Fibroblast of skin of right biceps (primary cell): ENCODE data around the gene B4GAT1.
"Not testable (repeated sequence)": the region's sequence is repeated elsewhere in the genome, so short reads cannot be mapped to it uniquely, and the experiment has no call there.

ENCODE experiments used
- DNase-seq: peaks from one replicate; pipeline ENCODE4 v3.0.0-alpha.2; 2013

Gene B4GAT1

GRCh38 chr11:66320289-66320688 is 27.1 kb downstream of the B4GAT1 start:
- not testable (repeated sequence) for DNase-seq

- no peak for DNase-seq
Measured at GRCh38 chr11:66318600-66318970, 28.8 kb downstream of the B4GAT1 start.

GRCh38 chr11:66317723-66318599 is 29.5 kb downstream of the B4GAT1 start:
- DNase-seq, result peak; percentile 91

DNA sequence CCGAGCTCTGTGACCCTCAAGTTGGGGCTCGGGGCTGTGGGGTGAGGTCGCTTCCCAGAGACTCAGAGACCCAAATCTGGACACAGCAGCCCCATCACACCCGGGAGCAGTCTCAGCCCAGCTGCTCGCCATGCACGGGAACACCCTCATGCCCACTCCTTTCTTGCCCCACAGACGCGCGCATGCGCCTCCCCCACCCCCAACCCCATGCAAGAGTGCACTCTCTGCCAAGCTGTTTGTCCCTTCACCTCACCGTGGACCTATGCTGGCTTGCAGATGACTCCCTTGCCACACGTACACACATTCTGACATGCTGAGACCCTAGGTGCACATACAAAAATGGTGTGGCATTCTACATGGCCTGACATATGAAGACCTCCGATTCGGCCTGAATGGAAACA is 30.1 kb downstream of the B4GAT1 start:
- DNase-seq, result peak; percentile 84

- DNase-seq, result peak; percentile 94
Measured at GRCh38 chr11:66316849-66317251, 30.6 kb downstream of the B4GAT1 start, which contains the start of gene CD248. CD248 (minus strand) TSS chr11:66317044; CDS start chr11:66317027, 17 bp downstream.

- DNase-seq, result no peak
Measured at GRCh38 chr11:66315921-66316811, 31.3 kb downstream of the B4GAT1 start.

DNA sequence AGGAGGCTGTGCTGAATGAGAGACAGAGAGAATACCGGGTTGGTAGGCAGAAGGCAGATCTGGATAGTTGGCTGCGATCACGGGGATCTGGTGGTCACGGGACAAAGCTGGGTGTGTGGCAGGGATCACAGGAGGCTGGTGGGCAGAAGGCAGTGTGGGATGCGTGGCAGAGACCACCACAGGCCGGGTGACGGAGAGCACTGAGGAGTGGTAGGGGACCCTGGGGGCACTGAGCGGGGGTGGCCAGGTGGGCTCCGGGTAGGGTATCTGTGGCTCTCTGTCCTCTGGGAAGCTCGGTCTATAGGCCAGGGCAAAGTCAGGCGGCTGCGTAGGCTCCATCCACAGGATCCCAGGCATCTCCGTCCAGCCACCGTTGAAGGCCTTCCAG is 31.9 kb downstream of the B4GAT1 start:
- no peak for DNase-seq

DNA sequence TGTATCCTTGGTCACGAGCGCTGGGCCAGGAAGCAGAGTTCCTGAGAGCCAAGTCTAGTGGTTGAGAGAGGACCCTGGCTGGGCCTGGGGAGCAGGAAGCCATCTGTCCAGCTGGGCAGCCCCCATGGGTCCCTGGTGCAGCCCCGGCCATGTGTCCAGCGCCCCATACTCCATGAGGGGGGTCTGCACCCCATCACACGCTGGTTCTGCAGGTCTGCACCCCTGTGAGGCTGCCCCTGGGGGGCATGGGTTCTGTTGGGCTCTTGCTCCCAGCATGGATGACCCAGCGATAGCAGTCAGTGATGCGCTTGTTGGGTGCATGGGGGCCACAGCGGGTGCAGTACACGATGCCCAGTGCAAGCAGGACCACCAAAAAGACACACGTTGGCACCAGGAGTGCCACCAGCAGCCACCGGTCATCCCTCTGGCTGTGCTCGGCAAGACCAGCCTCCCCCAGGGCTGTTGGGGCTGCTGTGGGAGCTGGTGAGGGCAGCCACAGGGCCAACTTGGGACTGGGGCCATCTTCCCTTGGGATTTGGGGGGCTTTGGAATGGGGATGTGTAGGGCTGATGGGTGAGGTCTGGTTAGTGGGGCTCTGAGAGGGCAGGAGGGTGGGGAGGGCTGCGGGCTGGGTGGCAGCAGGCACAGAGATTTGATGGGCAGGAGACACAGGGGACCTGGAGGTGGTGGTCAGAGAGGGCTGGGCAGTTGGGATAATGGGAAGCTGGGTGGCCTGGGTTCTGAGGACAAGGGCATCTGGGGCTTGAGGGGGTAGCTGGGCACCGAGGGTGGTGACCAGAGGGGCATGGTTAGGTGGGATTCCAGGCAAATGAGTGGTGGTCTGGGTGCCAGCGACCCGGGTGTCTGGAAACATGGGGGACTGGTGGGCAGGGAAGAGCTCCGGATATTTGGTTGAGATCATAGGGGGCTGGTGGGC is 32.6 kb downstream of the B4GAT1 start:
- no peak for DNase-seq

DNA sequence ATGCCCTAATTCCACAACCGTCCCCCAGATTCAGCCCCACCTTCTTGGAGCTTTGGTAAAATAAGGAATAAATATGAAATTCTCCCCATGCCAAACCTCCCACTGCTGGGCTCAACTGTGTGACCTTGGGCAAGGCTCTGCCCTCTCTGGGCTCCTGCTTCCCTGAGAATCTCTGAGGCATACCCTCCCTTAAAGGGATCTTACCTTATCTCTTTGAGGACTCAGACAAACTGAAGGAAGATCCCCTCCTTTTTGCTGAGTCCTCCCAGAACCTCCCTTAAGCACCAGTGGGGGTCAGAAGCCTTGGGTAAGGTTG is 33.3 kb downstream of the B4GAT1 start:
- no peak for DNase-seq

DNA sequence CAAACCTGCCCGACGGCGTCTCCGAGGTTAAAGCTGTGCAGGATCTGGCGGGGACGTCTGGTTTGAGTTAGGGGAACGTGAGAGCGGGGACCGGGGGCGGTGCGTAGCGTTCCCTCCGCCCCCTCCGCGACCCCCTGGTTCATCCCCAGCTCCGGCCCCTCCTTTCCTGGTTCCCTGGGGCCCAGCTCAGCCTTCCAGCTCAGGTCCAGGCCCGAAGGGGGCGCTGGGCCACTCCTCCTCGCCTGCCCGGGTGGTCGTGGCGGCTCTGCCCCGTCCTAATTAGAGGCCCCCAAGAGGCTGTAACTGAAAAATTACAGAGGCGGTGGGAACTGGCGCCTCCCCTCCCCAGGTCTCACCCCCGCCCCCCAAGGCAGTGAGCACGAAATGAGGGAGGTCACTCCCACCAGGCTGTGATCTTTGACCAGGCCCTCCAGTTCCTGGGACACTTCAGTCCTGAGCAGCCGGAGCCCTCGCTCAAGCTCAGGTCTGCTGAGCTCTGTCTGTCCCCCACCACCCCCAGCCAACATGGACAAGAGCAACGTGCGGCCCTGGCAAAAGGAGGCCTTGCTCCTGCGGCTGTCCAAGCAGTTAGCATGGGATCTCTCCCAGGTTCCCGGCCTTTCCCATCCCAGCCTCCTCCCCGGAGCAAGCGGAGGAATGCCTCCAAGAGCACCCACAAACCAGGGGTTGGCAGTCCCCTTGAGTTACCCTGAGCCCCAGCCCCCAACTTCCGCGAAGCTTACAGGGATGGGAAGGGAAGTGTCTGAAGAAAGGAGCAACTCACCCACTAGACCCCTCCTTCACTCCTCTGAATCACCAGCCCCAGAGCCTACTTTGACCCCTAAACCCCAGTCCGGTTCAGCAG is 33.9 kb downstream of the B4GAT1 start:
- peak; percentile 67 for DNase-seq

DNA sequence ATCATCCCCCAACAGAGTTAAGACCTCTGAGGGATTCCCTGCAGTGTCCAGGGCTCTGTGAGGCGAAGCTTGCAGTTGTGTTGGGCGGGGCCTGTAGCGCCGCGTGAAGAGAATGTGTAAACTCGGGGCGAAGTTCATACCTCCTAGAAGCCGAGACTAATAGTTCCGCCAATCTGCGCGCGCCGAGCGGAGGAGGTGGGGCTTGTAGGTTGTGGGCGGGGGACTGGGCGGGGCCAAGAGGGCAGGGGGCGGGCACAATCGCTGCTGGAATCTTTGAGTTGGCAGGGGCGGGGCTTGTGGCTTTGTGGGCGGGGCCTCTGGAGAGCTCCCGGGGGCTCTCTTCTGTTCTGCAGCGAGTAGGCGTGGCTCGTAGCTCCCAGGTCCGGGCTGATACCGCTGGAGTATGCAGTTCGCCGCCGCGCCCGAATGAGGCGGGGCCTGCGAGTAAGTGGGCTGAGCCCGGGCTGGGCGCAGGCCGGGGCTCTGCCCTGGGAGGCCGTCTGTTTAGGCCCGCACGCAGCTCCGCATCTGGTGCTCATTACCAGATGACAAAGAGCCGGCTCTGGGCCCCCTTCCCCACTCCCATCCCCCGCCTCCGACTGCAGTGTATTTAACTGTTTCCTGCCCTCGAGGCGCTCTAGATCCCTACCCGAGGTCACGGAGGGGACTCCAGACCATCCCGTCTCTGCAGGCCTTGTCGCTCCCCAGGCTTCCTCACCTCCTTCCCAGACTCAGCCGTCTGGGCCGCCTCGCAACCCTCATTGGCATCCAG is 34.7 kb downstream of the B4GAT1 start:
- DNase-seq, result peak; percentile 100

- DNase-seq, result peak; percentile 90
Measured at GRCh38 chr11:66311965-66312548, 35.4 kb downstream of the B4GAT1 start.

DNA sequence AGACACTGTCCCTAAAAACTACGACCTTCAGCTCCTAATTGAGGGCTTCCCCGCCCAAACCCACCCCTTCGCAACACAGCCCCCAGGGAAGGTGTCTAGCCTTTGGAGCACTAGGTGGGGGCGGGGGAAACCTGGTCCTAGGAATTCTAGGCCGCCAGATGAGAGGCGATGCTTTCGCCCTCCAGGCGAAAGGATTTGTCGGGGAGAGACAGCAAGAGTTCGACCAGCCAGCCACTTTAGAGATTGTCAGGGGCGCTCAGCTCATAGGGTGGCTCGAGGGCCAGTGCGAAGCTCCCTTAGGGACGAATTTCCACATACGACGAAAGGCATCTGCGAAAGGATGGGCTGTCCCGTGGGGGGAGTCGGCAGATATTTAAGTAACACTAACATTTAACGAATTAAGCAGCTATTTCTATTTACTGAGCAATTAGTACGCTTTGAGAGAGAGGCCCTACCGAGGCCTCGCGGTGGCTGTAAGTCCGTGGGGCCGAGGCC is 35.9 kb downstream of the B4GAT1 start:
- no peak for DNase-seq

DNA sequence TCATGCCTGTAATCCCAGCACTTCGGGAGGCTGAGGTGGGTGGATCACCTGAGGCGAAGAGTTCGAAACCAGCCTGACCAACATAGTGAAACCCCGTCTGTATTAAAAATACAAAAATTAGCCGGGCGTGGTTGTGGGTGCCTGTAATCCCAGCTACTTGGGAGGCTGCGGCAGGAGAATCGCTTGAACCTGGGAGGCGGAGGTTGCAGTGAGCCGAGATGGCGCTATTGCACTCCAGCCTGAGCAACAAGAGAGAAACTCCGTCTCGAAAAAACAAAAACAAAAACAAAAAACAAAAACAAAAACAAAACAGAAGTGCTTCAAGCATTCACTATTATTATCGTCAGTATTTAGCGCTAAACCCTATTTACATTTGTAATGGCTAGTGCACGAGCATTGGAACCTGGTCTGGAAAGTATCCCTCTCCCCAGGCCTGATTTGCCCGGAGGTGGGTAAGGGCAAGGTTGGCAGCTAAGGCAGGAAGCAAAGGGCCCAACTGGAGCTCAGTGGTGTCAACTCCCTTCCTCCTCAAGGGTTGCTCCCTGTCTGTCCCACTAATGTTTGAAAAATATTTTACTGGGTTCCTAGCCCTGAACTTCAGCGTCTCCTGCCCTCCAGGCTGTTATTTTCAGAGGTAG is 36.5 kb downstream of the B4GAT1 start:
- not testable (repeated sequence) for DNase-seq

- no peak for DNase-seq
Measured at GRCh38 chr11:66310324-66310723, 37.1 kb downstream of the B4GAT1 start.

GRCh38 chr11:66309475-66309874 is 38.0 kb downstream of the B4GAT1 start:
- no peak for DNase-seq

DNA sequence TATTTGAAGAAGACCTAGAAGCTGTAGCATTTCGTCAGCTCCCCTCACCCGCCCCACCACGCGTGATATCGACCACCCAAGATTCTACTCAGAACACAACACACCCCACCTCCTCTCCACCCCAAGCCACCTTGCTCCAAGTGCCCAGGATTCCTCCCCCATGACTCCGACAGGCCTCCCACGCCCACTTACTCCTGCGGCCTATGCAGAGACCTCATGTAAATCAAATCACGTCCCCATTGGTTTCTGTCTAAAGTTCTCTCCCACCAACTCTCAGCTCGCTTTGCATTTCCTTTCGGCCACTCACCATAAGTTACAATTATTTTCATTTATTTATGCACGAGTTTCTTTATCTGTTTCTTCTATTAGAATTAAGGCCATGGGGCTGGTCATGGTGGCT is 44.8 kb downstream of the B4GAT1 start:
- no peak for DNase-seq

DNA sequence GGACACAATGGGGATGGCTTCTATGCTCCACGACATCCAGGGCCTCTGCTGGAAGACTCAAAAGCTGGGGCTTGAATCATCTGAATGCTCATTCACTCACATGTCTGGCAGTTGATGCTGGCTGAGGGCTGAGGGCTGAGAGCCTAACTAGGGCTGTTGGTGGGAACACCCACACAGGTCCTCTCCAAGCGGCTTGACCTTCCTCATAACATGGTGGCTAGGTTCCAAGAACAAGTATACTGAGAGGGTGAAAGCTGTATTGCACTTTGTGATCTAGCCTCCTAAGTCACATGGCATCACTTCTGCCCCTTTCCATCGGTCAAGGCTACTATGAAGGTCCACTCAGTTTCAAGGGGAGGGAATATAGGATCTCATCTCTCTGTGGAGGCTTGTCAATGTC is 48.2 kb downstream of the B4GAT1 start:
- DNase-seq, result no peak

DNA sequence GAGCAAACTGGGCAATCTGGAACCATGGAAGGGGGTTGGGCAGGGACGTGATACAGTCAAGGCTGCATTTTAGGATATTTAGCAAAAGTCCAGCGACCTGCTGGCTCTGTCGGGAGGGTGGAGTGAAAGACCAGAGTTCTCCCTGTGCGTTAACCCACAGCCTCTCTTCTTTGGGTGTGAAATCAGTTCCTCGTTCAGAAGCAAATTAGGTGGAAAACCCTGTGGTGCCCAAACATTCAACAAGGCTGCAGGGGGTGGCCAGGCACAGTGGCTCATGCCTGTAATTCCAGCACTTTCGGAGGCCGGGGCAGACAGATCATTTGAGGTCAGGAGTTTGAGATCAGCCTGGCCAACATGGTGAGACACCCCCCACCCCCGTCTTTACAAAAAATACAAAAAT is 49.8 kb downstream of the B4GAT1 start:
- no peak for DNase-seq
